Activated gamma-delta T cell treated with anti-CD3 and anti-CD28 coated beads, Interleukin-2, amount 50 U/mL, for 16 hours (primary cell): ENCODE results near the gene MED9.

Experiments
- DNase-seq: peaks from one replicate; pipeline ENCODE4 v3.0.0-alpha.2; 2020; ENCODE audit warnings: low read depth

MED9 gene

GRCh38 chr17:17516941-17517720 lies 40.3 kb downstream of the MED9 start:
- DNase-seq = no peak

- DNase-seq = no peak
These were observed 41.2 kb downstream of the MED9 start for GRCh38 chr17:17518014-17518413.

- DNase-seq = no peak
These were observed 42.2 kb downstream of the MED9 start for GRCh38 chr17:17518951-17519350.

GRCh38 chr17:17519886-17520285 lies 43.1 kb downstream of the MED9 start:
- no peak for DNase-seq

GRCh38 chr17:17520599-17521232 lies 43.9 kb downstream of the MED9 start:
- DNase-seq = no peak

GRCh38 chr17:17523001-17523730 lies 46.4 kb downstream of the MED9 start:
- no peak for DNase-seq

GRCh38 chr17:17523731-17524490 lies 47.1 kb downstream of the MED9 start:
- no peak for DNase-seq

- DNase-seq = no peak
These were observed 48.5 kb downstream of the MED9 start for GRCh38 chr17:17525311-17525710.

GRCh38 chr17:17525956-17526355 lies 49.2 kb downstream of the MED9 start:
- no peak for DNase-seq

GRCh38 chr17:17526369-17526768 lies 49.6 kb downstream of the MED9 start:
- no peak for DNase-seq

- DNase-seq = no peak
These were observed 50.7 kb downstream of the MED9 start for GRCh38 chr17:17527534-17527933.

- DNase-seq = no peak
These were observed 51.2 kb downstream of the MED9 start for GRCh38 chr17:17527956-17528500.

GRCh38 chr17:17528696-17529652 lies 52.2 kb downstream of the MED9 start:
- DNase-seq = no peak

- DNase-seq = no peak
These were observed 54.4 kb downstream of the MED9 start for GRCh38 chr17:17531156-17531555.

- DNase-seq = no peak
These were observed 56.2 kb downstream of the MED9 start for GRCh38 chr17:17532991-17533390.

GRCh38 chr17:17533901-17534441 lies 57.2 kb downstream of the MED9 start:
- no peak for DNase-seq

- DNase-seq = no peak
These were observed 59.2 kb downstream of the MED9 start for GRCh38 chr17:17535957-17536356.

GRCh38 chr17:17536702-17537101 lies 59.9 kb downstream of the MED9 start:
- DNase-seq = no peak

GRCh38 chr17:17537311-17538099 lies 60.7 kb downstream of the MED9 start:
- no peak for DNase-seq
